RPMI7951 (cell line): ENCODE results near the gene GLG1. TPM values are rescaled to one million over a fixed set of nuclear protein-coding genes. Genes with fewer than 3 reads are reported as not detected.

ENCODE experiments used
- DNase-seq: peaks from one replicate; pipeline ENCODE4 v3.0.0-alpha.2; 2012; ENCODE audit warnings: low read depth
- total RNA-seq: library from RNA; depleted of rRNA; stranded (reverse); fragments of >200 nt; shearing (Covaris generic); gene quantifications from 2 replicates; pipeline ENCODE4 v1.2.3, GENCODE V29; 2014

The GLG1 gene
- total RNA-seq, 1 experiment from 2014 or later, result 70.9 TPM

DNA sequence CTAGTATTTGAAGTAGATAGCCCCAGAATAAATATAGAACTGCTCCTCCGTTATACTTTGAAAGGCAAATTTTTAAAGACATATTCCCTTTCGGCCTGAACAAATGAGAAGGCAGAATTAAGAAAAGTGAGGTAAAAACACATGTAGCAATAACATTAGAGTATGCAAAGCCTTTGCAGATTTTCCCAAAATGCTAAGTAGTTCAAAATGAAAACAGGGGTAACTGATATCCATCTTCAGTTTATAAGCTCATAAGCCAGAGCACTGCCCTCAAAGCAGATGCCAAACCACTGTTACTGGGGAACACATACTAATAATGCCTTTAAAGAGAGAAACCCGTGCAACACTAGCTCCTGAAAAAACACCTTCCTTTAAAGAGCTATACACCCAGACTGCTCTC lies 134.4 kb downstream of the GLG1 start:
- no peak for DNase-seq

DNA sequence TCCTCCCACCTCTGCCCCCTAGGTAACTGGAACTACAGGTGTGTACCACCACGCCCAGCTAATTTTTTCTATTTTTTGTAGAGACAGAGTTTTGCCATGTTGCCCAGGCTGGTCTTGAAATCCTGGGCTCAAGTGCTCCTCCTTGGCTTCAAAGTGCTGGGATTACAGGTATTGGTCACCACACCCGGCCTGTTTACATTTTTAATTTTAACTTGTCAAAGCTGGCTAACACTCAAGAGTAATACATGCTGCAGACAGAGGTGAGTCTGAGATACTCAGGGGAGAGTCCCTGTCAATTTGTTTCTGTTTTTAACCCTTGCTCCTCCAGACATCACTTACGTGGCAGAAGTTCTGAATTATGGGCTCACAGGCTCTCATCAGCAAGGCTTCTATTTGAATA lies 134.9 kb downstream of the GLG1 start:
- DNase-seq, result no peak

- DNase-seq, result no peak
These were observed 136.9 kb downstream of the GLG1 start for GRCh38 chr16:74469946-74470478.

GRCh38 chr16:74468807-74469525 lies 137.9 kb downstream of the GLG1 start:
- DNase-seq, result no peak

DNA sequence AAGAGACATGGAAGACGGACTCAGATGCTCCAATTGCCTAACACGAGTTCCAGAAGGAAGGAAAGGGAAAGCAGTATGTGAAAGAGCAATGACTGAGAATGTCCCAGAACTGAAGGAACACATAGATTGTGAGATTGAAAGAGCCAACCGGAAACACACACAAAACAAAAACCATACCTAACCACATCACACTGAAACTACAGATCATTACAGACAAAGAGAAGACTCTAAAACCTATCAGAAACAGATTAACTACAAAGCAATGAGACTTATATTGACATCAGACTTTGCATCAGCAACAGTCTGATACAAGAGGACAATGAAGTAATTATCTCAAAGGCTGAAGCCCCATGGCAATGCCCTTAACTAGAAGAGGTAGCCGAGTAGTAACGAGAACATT lies 140.0 kb downstream of the GLG1 start:
- no peak for DNase-seq

DNA sequence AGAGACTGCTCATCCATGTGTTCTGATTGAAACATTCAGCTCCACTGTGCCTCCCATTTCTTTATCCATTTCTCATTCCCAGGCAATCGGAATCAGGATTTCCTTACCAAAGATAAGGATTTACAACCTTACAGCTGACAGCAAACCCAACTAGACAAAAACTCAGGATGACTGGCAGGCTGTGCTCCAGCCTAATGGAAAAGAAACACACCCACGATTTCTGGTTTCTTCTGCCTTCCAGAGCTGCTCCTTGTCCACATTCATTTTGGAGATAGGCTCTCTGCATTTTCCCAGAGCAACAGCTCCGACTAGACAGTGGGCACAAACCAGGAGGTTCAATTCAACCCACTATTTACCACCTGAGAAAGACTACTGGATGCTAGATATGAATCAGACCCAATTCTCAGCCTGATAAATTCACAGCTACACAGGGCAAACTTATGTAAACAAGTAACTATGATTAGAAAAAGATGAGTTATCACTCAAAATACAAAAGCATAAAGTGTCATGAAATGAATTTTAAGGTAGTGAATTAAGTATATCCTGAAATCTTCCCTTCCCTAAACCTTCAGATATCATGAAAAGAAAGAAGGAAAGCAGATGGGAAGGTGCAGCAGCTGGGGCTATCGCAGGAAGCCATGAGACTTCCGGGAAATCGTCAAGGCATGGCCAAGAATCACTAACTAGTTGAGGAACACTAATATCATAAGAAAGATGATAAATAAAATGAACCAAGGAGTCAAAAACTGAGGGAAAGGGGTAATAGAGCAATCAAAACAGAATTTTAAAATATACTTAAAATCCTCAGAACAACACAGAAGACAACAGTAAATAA lies 140.8 kb downstream of the GLG1 start:
- DNase-seq, result no peak

DNA sequence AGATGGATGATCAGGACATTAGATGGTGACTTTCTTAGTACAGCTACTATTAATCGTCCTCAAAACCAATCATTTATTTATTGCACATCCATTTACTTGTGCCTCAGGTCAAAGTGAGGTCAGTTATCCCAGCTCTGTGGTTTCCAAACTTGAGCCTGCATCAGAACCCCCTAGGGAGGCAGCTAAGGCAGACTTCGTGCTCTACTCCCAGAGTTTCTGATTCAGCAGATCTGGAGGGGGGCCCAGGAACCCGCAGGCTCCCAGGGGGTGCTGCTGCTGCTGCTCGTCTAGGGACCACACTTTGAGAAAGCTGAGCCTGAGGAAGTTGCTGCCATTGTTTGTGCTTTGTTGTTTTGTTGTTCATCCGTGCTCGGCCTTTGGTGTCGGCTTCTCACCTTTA lies 141.6 kb downstream of the GLG1 start:
- no peak for DNase-seq

DNA sequence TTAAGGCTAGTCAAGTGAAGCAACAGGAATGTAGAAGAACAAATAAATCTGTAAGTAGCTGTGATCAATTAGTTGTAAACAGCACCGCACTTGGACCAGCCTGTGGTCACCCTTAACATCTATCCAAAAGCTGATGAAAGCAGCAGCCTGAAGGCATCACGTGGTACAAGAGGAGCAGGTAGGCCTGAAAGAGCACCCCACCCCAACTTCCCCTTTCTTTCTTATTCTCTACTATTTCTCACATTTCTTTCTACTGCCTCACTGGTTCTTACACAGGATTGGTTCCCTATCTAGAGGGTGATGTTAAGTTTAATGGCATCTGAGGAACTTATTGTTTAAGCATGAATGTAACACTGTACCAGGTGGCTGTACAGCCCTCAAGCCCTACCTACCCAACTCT lies 143.0 kb downstream of the GLG1 start:
- no peak for DNase-seq

DNA sequence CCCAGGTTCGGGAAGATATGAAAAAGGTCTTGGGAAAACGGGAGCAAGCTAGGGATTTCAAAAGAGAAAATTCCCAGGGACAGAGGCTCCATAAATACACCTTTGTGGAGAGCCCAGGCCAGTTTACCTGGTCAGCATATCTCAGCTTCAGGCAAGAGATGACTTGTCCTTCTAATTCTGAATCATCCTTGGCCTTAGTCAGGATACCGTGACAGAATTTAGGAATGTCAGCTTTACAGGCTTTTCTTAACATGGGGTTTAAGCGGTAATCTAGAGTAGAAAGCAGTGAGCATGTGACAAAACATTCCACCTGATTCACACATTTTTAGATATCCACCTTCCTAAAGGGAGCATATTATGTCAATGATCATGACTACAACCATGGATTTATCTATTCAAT lies 144.6 kb downstream of the GLG1 start:
- DNase-seq, result no peak

DNA sequence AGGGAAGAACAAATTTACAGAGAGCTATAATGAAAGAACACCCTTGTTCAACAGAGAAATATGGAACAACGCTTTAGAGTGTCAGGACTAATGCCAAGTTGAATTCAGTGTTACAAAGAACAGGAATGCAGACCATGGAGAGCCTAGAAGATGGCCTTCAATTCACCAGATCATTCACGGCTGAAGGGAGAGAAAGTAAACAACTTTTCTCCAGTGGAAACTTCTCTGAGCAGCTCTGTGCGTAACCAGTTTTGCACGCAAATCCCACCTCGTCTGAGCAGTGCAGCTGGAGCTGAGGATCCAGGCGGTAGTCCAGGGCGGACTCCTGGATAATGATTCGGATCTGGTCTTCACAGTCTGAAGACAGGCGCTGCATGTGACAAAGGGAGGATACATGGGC lies 145.1 kb downstream of the GLG1 start:
- DNase-seq, result no peak

GRCh38 chr16:74460542-74460941 lies 146.4 kb downstream of the GLG1 start:
- DNase-seq, result no peak

GRCh38 chr16:74456290-74456625 lies 150.7 kb downstream of the GLG1 start:
- DNase-seq, result no peak

DNA sequence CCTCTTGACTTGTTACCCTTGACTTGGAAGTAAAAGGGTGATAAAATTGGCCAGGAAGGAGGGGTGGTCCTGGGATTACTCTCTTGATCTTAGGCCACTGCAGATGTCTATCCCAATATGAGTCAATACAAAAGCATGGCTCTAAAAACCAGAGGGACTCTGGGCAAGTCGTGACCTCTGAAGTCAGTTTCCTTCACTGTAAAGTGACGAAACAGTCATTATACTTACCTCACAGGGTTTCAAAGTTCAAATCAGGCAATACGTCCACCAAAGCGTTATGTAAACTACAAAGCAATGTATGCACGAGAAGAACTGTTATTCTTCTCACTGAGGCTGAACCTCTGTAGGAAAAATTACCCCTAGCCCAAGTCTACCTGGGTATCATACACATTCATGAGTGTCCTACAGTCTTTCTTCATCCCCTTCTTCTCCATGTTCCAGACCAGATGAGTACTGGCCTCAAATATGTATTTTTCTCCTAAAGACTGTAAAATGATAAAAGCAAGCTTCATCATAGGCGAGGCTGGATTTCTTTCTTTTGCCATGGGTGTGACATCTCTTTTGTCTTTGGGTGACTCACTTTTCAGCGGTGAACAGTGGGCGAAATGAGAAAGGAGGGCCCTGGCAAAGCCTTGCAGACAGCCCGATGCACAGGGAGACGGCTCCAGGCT lies 151.2 kb downstream of the GLG1 start:
- DNase-seq, result no peak

DNA sequence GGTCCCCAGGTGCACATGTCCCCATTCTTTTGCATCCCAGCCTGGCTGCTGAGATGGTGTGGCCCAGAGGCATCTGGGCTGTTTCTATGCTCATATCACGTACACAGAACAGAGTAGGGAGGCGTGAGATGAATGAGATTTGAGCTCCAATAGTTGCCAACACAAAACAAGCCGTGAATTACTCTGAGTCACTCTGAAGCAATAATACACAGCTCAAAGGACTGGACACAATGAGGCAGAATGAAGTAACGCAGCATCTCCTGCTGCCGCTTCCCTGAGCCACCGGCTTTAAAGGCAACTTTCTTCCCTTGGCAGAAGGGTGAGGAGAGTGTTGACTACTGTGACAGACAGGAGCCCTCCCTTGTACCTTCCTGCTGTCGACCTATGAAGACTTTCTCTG lies 151.7 kb downstream of the GLG1 start:
- no peak for DNase-seq

DNA sequence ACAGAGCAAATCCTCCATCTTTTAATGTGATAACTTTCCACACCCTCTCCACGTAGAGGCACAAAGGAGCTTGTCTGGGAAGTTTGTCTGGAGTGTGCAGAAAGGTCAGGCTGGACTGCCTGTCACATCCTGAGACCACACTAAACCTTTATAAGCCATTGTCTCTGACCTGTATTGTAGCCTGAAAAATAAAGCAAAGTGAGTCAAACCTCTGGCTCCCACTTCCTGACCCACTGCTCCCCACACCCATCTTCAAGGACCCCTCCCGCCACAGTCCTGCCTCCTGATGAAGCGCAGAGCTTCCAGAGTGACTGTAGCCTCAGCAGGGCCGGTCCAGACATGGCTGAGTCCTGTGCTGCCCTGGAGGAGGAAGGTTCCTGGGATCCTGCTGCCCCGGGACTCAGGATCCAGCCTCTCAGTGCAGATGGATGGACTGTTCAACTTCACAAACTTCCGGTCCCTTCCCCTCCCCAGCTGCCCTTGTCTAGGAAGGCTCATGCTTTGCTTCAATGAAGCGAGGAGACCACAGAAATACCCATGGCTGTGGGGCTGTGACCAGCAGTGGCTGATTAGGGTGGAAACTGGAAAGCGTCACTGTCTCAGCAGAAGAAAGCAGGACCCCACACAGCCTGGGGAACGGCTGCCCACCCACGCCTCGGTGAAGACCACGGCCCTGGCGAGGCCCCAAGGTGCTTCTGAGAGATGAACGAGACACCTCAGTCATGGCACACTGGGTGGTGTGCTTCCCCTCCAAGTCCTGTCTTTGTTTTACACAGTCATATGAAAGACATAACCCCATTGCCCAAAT lies 154.8 kb downstream of the GLG1 start:
- no peak for DNase-seq

GRCh38 chr16:74450967-74451760 lies 155.8 kb downstream of the GLG1 start:
- DNase-seq, result no peak

- peak; percentile 9 for DNase-seq
These were observed 156.7 kb downstream of the GLG1 start for GRCh38 chr16:74450236-74450635.

GRCh38 chr16:74449470-74449869 lies 157.4 kb downstream of the GLG1 start:
- peak; percentile 79 for DNase-seq

DNA sequence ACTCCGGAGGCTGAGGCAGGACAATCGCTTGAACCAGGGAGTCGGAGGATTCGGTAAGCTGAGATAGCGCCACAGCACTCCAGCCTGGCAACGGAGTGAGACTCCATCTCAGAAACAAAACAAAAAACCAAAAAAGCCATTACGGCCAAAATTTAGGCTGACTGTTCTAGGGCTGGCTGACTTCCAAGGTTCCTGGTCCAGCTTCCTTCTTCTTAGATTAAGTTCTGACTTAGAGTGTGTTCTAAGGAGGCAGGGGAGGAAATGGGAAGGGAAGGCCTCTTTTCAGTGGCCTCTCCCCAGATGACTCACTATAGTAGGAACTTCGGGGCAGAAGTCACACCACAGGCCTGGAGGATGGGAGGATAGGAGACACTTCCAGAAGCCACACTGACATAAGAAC lies 157.9 kb downstream of the GLG1 start:
- peak; percentile 95 for DNase-seq

DNA sequence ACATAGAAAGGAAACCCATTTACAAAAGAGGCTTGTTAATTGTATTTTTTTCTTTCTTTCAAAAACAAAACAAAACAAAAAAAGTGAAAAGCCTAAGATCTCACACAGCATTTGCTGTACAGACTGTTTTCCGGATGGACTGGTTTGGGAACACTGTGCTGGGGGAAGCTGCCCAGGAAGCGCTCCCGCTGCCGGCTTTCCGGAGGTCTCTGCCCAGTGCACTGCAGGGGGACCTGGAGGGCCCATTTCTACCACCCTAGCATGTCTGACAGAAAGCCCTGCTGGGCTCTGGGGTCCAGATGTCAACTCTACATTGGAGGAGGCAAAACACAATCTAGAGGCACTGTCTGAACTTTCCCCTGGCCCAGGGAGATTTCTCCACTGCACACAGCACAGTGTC lies 159.3 kb downstream of the GLG1 start:
- DNase-seq, result no peak

GRCh38 chr16:74446866-74447265 lies 160.0 kb downstream of the GLG1 start:
- no peak for DNase-seq
